Mesothelial cell of epicardium (in vitro differentiated cells): ENCODE data around the gene ATP12A. TPM values are rescaled to one million over a fixed set of nuclear protein-coding genes. Genes with fewer than 3 reads are reported as not detected.
A peak's percentile ranks its signal among the peaks of the same experiment; 100 is the strongest.

Experiments used
- DNase-seq, 2 experiments: peaks; one replicate each; pipeline ENCODE4 v3.0.0; 2021; ENCODE audit warnings: low spot score in 2 of 2; ENCODE audit not compliant: unreplicated experiment in 2 of 2
- H3K27ac Mint-ChIP-seq: 2 replicates; pipeline ENCODE4 v1.8.0; 2021; ENCODE audit warnings: mixed read lengths
- H3K27me3 Mint-ChIP-seq: 2 replicates; pipeline ENCODE4 v1.8.0; 2021; ENCODE audit warnings: low read depth, mixed read lengths
- H3K36me3 Mint-ChIP-seq: 2 replicates; pipeline ENCODE4 v1.8.0; 2021; ENCODE audit warnings: mixed read lengths
- H3K4me1 Mint-ChIP-seq: 2 replicates; pipeline ENCODE4 v1.8.0; 2021; ENCODE audit warnings: mixed read lengths
- H3K4me3 Mint-ChIP-seq: 2 replicates; pipeline ENCODE4 v1.8.0; 2021; ENCODE audit warnings: mild to moderate bottlenecking, moderate library complexity, mixed read lengths
- H3K9me3 Mint-ChIP-seq: 2 replicates; pipeline ENCODE4 v1.8.0; 2021; ENCODE audit warnings: mixed read lengths
- total RNA-seq: library from RNA; stranded (reverse); gene quantifications from 3 replicates; pipeline ENCODE4 v1.2.1, GENCODE V29; 2021
- TF ChIP-seq, protein P1 (sequence below): fragments of 200-600 bp; sonication (generic); IDR thresholded peaks from one replicate; pipeline ENCODE4 v1.5.0; 2021; ENCODE audit warnings: antibody characterized with exemption; ENCODE audit not compliant: unreplicated experiment

Gene ATP12A
- total RNA-seq, 1 donor from 2014 or later: 0.80 TPM

DNA sequence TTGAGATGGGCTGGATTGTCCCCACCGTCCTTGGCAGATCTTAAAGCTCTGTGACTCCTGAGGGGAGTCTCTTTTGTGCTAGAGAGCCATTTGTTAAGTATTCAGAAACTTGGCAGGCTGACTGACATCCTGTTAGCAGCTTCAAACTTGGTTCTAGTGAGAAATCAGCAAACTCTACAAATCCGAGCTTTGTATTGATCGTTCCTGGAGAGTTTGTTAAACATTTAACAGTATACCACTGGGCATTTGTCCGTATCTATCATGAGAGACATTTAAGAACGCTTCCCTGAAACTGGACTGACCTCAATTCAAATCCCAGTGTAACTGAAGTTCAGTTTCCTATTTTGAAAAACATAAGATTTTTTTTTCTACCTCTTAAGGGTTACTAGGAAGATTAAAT is 3.1 kb downstream of the ATP12A start:
- Mint-ChIP-seq H3K4me3 (no peak overlapping the region), H3K27me3 (peaks cover 38% of the 10 kb centered on the region), H3K27ac (no peak overlapping the region), H3K4me1 (peaks cover 14% of the 10 kb centered on the region), H3K36me3 (no peaks in the 10 kb centered on the region), H3K9me3 (no peaks in the 10 kb centered on the region)
- TF ChIP-seq, protein P1, sequence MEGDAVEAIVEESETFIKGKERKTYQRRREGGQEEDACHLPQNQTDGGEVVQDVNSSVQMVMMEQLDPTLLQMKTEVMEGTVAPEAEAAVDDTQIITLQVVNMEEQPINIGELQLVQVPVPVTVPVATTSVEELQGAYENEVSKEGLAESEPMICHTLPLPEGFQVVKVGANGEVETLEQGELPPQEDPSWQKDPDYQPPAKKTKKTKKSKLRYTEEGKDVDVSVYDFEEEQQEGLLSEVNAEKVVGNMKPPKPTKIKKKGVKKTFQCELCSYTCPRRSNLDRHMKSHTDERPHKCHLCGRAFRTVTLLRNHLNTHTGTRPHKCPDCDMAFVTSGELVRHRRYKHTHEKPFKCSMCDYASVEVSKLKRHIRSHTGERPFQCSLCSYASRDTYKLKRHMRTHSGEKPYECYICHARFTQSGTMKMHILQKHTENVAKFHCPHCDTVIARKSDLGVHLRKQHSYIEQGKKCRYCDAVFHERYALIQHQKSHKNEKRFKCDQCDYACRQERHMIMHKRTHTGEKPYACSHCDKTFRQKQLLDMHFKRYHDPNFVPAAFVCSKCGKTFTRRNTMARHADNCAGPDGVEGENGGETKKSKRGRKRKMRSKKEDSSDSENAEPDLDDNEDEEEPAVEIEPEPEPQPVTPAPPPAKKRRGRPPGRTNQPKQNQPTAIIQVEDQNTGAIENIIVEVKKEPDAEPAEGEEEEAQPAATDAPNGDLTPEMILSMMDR: no peak
- no peak for DNase-seq

DNA sequence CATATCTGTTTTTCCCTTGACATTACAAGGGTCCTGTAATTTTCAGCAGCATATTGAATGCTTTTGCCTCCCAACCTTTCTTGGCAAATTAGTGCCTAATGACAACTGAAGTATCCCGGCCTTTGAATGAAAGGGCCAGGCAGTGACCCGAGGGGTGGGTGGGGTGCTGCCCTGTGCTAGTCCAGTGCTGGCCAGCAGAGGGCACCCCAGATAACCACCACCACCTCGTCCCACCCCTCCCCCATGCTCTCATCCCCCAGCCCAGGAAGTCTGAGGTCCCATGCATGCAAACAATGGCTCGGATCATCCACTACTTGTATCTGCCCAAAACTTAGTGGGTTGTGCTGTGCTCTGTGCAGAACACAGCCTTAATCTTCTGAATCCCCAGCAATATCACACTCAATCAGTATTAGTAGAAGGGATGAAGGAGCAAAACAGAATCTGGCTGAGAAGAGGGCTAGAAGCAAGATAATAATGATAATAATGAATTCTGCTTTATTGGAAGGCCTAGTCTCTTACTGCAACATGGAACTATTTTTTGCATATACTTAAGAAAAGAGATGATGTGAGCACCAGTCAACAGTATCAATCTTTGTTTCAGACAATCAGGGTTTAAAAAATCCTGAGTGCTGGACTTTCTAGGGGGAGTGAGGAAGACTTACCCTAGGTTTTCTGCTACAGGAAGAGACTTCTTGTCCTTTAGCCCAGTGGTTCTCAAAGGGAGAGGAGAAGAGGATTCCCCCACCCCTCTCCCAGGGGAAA is 3.8 kb downstream of the ATP12A start:
- Mint-ChIP-seq H3K4me1 (peaks cover 14% of the 10 kb centered on the region), H3K27ac (no peak overlapping the region), H3K36me3 (no peaks in the 10 kb centered on the region), H3K4me3 (no peak overlapping the region), H3K9me3 (no peaks in the 10 kb centered on the region), H3K27me3 (peaks cover 35% of the 10 kb centered on the region)
- TF ChIP-seq, protein P1: peak; percentile 65
- DNase-seq: peak in 1 of 2 experiments; percentile 54

DNA sequence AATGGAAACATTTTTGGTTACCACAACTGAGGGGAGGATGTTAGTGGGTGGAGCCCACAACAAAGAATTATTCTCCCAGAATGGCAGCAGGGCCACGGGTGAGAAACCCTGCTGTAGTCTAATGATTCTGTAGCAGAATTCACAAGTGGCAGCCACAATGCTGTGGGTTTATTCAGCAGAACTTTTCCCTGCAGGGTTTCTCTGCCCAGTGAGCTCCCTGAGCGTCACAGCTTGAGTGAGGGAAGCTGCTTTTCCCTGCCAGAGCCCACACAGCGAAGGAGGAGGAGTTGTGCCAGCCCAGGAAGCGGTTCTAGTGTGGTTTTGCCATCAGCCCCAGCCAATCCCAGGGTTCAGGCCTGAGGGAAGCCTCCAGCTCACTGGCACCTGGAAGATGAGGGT is 4.4 kb downstream of the ATP12A start:
- TF ChIP-seq, protein P1: no peak
- no peak overlapping the region for H3K27ac Mint-ChIP-seq
- DNase-seq: no peak
- peaks cover 14% of the 10 kb centered on the region for H3K4me1 Mint-ChIP-seq
- H3K36me3 Mint-ChIP-seq: no peaks in the 10 kb centered on the region
- H3K4me3 Mint-ChIP-seq: no peak overlapping the region
- H3K9me3 Mint-ChIP-seq: no peaks in the 10 kb centered on the region
- H3K27me3 Mint-ChIP-seq: peaks cover 30% of the 10 kb centered on the region

DNA sequence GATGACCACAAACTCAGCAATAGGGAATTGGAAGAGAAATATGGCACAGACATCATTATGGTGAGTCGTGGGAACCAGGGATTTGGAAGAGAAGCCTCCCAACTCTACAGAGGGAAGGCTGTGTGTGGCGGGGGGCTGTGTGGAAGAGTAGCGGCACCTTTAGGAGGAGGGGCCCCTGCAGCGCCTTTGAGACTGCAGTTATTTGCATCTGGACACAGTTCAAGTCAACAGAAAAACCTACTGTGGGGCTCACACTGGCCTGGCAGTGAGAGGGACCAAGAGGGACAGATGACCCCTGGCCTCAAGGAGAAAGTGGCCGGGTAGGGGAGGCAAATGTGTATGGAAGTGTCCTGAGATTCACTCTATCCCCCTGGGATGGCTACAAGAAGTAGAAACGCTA is 5.1 kb downstream of the ATP12A start:
- peaks cover 10% of the 10 kb centered on the region for H3K4me1 Mint-ChIP-seq
- no peaks in the 10 kb centered on the region for H3K9me3 Mint-ChIP-seq
- H3K27ac Mint-ChIP-seq: no peak overlapping the region
- H3K27me3 Mint-ChIP-seq: peaks cover 27% of the 10 kb centered on the region
- no peak overlapping the region for H3K4me3 Mint-ChIP-seq
- DNase-seq: no peak
- TF ChIP-seq, protein P1: no peak
- H3K36me3 Mint-ChIP-seq: no peaks in the 10 kb centered on the region

DNA sequence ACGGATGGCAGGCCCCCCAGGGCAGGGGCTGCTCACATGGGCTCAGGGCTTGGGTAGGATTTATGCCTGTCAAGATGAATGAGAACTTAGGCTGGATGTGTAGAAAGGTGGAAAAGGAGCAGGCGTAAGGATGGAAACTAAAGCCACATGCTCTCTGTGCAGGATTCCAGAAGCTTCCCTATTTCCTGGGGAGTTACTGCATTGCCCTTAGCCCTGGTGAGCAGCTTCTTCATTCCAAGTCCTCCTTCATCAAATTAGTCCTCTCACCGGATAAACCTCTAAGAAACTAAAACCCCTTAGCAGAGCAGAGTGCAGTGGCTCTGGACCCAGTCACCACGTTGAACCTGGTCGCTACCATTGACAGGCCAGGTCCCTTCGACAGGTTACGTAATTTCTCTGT is 7.4 kb downstream of the ATP12A start:
- DNase-seq: no peak
- Mint-ChIP-seq H3K4me3 (no peak overlapping the region), H3K4me1 (peaks cover 10% of the 10 kb centered on the region), H3K9me3 (no peaks in the 10 kb centered on the region), H3K27me3 (peaks cover 28% of the 10 kb centered on the region), H3K36me3 (no peaks in the 10 kb centered on the region), H3K27ac (no peak overlapping the region)
- TF ChIP-seq, protein P1: no peak
